CD4-positive, alpha-beta T cell treated with Interleukin-17A for 4 hours (primary cell): ENCODE data around the gene SPAG7.

ENCODE experiments used
- DNase-seq: peaks from one replicate; pipeline ENCODE4 v3.0.0-alpha.2; 2020; ENCODE audit warnings: mixed read lengths

Gene SPAG7

DNA sequence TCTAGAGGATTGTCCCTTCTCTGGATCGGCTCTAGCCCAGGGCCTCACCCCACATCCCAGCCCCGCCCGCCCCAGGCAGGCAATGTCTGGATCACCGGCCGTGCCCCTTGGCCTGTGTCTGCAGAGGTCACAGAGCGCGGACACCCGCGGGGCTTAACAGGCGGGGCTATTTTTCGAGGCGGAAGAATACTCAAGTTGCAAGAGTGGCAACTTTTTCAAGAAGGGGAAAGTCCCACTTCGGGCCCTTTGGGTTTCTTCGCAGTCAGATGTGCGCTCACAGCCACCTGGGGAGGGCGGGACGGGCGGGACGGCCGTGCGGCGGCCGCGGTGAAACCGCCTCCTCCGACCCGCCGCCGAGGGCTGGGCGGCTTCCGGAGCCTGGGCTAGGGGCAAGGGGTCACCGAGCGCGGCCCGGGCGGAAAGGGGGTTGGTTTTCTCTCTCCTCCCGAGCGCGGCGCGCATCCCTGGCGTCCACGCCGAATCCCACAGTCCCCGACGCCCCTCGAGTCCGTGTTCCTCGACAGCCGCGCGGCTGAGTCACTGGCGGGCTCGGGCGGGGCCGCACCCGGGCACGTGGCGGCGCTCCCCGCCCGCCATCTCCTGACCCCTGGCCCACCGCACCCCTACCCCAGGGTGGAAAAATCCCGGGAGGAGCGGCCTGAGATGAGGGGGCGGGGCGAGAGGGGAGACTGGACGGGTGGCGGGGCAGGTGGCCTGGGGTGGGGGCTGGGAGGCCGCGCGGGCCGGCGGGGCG is 18.1 kb downstream of the SPAG7 start:
- DNase-seq: peak; percentile 77

DNA sequence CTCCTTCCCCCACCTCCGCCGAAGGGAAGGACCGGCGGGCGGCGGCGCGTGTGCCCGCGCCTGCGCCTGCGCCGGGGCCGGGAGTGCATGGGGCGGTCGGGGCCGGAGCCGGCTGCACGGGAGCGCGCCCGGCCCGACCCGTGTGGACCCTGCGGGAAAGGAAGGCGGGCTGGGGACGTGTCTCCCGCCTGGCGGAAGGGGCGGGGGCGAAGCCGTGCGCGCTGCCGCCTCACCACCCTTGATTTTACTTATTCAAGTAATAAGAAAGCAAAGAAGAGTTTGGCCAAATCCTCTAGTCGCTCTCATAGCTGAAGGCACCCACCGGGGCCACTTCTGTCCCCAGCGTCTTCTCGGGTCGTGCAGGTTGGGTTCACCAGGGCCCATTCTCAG is 18.7 kb downstream of the SPAG7 start:
- peak; percentile 82 for DNase-seq

DNA sequence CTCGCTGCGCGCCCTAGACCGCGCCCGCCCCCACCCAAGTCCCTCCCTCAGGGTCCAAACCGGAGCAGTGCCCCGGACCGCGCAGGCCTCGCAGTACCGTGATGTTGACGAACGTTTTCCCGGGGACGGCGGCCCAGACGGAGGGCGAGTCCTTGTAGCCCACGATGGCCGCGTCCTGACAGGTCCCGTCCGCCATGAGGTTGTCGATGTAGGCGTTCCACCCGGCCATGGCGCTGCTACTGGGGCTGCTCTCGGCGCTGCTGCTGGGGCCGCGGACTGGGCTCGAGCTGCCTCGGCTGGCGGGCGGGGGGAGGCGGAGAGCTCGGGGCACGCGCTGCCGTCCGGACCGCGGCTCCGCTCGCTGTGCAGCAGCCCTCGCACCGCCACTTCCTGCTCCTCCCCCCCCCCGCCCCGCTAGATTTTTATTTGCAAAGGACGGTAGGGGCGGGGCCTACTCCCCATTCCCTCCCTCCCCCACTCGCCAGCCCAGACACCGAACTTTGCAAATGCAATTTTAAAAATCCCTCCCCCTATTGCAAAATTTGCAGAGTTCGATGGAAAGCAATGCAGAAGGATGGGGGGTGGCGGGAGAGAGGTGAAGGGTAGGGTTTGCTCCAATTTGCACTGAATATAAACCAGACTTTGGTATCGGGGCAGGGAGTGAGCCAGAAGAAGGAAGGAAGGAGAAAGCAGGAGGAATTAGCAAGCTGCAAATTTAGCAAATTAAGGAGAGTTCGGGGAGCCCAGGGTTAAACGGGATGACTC is 19.3 kb downstream of the SPAG7 start, which contains the start of gene PFN1:
Gene PFN1, minus strand, starts transcription at position 365 of the 765 bp plus-strand sequence. Its CDS starts 136 bp downstream, at position 229.
- DNase-seq: peak; percentile 97

DNA sequence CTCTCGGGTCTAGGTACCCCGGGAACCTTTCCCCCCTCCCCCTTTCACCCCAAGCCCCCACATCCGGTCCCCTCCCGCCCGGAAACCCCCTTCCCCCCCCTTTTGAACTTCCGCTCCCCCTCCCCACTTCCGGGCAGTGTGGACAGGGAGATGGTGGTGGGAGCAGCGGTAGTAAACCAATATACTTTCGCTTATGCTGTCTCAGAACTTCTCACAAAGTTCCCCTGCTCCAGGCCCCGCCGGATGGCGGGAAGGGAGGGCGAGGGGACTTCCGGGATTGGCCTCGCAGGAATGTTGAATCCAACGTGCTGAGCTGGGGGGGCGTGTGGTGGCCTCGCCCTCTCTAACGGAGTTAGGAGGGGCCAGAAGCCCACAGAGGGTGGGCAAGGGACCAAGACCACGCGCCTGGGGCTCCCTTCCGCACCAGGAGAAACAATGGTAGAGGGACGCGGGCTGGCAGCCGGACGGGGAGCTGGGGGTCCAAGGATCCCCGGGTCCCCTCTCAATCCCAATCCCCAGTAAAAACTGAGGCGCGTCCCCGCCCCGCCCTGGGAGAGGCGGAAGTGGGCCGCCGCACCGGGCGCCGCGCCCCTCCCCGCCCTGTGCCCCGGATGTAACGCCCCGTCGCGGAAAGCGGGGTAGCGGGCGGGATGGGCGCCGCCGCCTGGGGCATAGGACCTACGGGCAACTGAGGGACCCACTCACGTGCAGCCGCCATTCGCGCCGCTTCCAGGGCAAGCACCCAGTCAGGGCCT is 20.0 kb downstream of the SPAG7 start:
- DNase-seq: peak; percentile 79

DNA sequence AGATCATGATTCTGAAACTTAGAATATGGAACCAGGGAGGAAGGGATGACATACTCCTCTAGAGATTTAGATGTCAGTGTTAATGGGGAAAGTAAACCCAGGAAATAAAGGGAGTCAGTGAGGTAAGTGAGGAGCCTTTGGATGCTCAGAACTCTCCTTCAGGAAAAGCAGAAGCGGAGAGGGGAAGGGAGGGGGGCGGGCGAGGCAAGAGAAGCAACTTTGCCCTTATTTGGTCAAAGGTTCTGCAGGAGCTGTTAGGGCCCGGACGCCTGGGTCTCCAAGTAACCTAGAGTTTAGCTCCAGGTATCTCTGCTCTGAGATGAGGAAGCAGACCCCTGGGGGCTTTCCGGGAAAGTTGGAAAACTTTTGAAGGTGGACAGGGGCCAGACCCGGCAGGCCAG is 20.6 kb downstream of the SPAG7 start:
- no peak for DNase-seq

DNA sequence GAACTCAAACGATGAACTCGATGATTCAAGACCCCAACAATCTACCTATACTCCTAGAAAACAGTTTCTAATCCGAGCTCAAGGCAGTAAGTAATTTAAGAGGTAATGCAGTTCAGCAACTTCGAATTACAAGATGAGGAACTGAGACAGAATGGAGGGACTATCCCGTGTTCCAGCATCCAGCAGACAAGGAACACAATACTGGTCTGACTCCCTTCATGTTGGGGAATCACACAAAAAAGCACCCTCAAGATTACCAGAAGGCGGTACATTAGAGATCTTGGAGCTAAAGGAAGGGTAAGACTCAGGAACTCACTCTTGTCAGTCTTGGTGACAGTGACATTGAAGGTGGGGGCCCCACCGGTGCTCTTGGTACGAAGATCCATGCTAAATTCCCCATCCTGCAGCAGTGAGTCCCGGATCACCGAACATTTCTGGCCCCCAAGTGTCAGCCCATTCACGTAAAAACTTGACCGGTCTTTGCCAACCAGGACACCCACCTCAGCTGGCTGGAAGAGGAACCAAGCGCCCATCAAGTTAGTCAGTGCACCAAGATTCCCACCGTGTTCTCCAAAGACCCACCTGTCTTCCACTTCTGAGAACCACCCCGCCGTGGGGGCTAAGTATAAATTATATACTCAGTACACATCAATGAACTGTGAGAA is 21.2 kb downstream of the SPAG7 start:
- no peak for DNase-seq

DNA sequence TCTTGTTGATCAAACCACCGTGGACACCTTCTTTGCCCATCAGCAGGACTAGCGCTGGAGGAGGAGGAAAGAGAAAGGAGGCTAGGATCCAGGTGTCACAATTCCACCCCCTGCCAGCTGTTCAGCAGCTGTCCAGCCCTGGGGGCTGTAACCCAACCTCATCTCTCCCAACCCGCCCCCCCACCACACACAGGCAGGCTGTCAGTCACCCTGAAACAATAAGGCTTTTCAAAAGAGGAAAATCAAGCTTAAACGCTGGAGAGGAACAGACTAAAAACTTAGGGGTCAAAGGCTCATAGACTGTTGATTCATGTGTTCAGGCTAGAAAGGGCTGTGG is 21.7 kb downstream of the SPAG7 start:
- DNase-seq: no peak

DNA sequence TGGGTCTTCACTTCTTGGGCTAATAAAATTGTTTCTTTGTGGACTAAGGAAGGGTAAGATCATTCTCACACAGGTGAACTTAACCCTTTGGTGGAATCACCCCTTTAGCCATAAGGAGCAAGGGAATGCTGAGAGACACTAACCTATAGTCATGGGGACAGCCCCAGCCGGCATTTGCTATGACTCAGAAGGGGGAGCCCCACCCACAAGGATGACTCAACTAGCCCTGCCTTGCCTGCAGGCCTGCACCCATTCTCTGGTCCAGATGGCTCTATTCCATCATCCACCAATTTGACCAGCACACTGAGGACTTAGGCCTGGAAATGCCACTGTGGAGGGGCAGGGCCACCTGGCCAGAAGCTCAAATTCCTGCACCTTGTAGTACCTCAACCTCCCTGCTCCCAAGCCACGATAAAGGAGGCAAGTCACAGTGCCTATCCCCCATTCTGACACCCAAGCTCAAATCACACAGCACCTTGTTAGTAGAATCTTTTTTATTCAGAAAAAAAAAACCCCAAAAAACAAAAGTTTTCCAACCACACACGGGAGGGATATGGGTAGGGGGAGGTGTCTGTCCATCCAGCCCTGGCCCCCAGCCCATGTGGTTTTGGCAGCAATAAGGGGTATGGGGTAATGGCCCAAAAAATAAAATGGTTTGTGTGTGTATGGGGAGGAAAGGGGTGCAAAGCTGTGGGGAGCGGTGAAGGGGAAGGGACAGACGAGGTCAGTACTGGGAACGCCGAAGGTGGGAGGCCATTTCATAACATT is 22.3 kb downstream of the SPAG7 start:
- peak; percentile 87 for DNase-seq

DNA sequence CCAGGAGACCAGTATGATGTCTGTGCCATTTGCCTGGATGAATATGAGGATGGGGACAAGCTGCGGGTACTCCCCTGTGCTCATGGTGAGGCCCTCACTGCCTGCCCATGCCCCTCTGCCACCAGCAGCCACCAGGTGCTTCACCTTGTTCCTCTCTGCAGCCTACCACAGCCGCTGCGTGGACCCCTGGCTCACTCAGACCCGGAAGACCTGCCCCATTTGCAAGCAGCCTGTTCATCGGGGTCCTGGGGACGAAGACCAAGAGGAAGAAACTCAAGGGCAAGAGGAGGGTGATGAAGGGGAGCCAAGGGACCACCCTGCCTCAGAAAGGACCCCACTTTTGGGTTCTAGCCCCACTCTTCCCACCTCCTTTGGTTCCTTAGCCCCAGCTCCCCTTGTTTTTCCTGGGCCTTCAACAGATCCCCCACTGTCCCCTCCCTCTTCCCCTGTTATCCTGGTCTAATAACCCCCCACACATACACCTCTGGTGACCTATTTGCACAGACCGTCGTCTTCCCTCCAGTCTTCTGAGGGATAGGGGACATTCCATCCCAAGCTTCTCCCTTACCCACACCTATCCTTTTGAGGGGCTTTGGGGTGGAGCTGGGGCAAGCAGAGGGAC is 23.0 kb downstream of the SPAG7 start:
- peak; percentile 34 for DNase-seq

DNA sequence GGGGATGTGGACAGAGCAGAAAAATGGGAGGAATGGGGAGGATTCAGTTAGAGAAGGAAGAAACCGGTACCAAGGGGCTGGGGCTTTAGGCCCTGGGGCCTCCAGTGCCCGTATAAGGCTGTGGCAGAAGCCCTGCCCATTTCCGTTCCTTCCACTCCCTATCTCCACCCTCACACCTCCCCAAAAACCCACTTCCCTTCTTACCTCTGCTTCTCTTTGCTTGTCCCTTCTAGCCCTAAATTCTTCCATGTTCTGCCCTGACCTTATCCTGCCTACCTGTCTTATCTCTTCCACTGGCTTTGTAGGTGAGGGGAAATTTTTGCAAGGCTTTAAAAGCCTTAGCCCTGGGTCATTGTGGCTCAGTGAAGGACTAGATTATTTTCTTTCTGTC is 23.5 kb downstream of the SPAG7 start:
- peak; percentile 73 for DNase-seq

DNA sequence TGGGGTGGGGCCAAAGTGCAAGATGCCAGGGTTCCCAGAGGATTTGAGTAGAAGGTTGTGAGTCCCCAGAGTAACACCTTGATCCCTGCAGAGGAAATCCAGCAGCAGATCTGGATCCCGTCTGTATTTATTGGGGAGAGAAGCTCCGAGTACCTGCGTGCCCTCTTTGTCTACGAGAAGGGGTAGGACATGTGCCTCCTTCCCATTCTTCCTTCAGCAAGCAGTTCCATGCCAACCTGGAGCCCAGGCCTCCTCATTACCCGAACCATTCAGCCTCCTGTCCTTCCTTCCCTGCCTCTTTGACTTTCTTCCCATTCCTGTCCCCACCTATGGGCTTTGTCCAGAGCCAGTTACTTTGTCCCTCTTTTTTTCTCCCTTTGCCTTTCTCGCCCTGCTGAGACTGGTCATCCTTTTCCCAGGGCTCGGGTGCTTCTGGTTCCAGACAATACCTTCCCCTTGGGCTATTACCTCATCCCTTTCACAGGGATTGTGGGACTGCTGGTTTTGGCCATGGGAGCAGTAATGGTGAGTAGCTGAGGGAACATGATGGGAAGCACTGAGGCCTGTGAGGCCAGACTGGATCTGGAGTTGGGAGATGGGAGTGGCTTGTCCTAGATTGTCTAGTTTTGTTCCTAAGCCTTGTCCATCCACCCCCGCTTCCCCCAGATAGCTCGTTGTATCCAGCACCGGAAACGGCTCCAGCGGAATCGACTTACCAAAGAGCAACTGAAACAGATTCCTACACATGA is 24.7 kb downstream of the SPAG7 start:
- DNase-seq: no peak

DNA sequence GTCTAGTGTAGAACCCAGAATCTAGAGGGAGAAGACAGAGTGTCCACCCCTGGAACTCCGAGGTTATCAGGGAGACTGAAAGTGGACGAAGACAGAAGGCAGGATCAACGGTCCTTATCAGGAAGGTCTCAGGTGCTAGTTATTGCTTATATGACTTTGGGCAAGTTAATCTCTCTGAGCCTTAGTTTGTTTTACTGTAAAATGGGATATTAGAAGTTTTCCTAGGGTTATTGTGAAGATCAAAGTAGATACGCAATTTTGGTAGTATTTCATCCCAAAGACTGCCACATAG is 26.4 kb downstream of the SPAG7 start:
- no peak for DNase-seq

DNA sequence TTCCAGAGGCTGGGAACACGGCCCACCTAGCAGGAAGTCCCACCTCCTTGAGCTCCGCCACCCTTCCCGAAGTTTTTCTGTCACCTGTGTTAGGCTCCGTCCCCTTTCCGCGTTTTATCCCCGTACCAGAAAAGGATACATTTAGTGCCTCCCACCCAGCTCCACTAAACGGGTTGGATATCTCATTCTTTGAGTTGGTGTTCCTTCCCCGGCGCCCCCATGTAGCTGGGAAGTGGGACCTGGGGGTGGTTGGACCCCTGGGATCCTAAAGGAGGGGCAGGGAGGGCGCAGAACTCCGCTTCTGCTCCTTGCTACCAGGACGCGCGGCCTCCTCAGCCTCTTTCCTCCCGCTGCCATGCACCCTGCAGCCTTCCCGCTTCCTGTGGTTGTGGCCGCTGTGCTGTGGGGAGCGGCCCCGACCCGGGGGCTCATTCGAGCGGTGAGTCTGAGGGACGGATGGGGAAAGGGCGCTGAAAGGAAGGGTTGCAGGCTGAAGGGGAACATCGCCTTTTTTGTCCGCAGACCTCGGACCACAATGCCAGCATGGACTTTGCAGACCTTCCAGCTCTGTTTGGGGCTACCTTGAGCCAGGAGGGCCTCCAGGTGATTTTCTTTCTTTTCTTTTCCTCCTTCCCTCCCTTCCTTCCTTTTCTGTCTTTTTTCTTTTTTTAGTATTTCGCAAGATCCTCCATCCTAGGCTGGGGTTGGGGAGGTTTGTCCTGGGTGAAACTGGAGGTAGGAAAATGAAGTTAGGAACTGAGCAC is 26.9 kb downstream of the SPAG7 start:
- DNase-seq: peak; percentile 65

DNA sequence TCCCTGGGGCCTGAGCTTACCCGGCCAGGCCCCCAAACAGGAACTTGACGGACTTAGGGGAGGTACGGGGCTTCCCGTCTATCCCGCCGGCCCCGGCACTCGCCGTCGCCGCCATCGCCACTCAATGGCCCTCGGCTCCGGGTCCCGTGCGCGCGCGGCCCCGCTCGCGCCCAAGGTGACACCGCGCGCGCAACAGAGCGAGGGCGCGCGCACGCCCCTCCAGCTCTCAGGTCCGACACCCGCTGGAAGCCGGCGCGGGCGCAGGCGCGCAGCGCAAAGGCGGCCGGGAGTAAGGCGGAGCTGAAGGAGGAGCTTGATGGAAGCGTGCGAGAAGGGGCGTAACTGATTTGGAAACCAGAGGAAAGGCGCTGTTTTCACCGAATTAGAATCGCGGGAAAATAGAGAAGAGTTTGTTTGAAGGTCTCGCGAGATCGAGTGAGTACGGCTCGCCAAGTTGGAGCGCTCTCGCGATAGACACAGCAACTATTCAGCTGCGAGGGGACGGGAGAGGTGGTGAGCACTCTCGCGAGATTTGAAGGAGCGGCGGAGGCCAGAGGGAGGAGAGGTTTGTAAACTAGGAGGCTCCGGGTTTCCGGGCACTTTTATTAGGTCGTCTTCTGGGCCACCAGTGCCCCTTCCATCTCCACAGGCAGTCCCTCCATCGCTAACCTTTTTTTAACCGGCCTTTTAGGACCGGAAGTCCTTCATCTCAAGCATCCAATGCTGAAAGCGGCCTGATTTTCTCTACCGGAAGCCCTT is 27.6 kb downstream of the SPAG7 start, which contains the start of the genes RNF167 and SLC25A11:
Gene RNF167, plus strand, starts transcription at position 473 of the 759 bp plus-strand sequence. CDS start 642 bp downstream, outside the sequence.
Gene SLC25A11, minus strand, starts transcription at position 251 of the 759 bp plus-strand sequence. Its CDS starts 136 bp downstream, at position 115.
- DNase-seq: peak; percentile 95

DNA sequence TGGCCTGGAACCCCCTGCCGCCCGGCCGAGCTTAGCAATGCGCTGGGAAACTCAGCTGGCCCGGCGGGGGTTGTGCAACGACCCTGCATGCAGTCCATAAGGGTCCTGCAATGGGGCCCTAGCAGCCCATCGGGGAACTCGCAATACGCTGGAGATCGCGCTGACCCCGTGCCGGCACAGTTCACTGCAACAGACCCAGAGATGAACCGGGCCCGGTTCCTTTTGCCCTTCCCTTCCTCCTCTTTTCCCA is 28.1 kb downstream of the SPAG7 start:
- no peak for DNase-seq

DNA sequence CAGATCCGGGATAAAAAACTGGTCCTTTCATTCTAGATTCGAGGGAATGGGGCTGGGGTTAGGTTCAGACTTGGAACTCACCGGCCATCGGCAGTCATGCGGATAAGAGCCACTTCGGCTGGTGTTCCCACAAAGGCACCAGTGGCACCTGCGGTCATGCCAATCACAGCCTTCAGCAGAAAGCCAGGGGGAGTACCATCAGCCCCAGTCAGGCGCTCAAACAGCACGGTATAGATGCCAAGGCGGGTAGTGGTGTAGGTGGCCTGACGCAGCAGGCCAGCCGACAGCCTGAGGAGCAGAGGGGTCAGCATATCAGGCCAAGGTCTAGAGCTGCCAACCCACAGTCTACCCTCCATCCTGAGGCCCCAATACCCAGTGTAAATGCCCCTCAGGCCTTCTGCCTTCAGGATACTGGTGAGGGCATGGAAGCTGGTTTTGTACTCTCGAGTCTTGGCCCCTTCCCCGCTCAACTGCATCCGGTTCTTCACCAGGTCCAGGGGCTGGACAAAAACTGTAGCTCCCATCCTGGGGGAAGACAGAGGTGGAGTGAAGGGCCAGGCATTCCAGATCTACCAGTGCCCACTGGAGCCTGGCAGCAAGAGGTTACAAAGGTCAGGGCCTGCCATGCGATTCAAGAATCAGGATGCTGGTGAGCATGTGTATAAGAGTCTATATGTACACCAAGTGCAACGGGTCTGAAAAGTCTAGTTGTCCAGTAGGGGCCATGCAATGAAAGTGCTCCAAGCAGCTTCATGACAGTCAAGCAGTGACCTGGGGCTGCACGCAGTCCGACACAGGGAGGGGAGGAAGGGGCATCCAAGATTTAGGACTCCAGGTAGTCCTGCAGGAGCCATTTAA is 28.7 kb downstream of the SPAG7 start:
- no peak for DNase-seq

DNA sequence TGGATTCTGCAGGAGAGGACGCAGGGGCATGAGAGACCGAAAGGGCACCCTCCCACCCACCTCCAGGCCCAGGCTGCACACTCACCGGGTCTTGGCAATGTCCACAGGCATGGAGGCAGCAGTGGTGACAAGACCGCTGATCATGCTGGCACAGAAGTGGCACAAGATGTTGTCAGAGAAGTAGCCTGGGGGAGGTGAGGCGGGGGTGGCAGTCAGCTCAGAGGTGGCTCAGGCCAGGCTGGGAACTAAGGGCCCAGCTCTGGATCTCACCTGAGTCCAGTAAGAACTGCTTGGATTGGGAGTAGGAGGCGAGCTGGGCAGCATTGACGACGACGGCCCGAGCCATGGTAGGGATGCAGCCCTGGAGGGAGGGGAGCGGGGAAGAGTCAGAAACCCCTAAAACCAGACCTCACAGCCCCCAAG is 29.5 kb downstream of the SPAG7 start:
- no peak for DNase-seq

DNA sequence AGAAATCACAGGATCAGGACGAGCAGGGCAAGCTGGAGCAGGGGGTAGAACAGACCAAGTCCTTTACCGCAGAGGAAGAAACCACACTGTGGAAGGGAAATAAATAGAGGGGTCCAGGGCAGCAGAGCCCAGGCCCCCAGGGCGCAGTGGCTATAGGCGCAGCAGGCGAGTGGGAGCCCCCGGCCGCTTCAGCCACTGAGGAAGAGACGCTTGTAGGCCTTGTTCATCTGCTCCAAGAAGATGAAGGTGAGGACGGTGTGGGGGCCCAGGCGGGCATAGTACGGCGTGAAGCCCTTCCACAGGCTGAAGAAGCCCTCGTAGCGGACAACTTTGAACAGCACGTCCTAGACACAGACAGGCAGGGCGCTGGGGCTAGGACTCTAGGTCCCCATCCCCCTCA is 30.1 kb downstream of the SPAG7 start:
- DNase-seq: no peak

DNA sequence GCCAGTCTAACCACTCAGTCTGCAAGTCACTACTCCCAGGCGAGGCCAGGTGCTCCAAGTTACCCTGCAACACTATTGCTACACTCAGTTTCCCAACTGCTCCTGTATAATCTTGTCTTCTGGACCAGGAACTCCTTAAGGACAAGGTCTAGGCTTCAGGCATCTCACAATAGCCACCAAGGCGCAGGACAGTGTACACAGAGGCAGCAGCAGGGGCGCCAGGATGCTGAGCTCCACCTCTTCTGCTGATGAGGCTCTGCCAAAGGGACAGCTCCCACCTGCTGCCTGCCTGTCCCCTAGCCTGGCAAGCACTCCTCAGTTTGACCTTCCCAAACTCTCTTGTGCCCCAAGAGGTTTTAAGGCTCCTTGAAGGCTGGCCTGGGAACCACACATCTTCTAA is 31.2 kb downstream of the SPAG7 start:
- DNase-seq: no peak
